Esophagus squamous epithelium (tissue), 5 donors: ENCODE results near the gene DEAF1. TPM values are rescaled to one million over a fixed set of nuclear protein-coding genes. Genes with fewer than 3 reads are reported as not detected.

Experiments used
- DNase-seq: peaks from one replicate; lab custom pipeline; 2025; lab: John Stamatoyannopoulos, UW
- H3K27ac ChIP-seq, 4 donors: fragments of 200-600 bp; sonication (generic); one replicate each; pipeline ENCODE4 v1.5.1; 2016 to 2019; ENCODE audit warnings: mild to moderate bottlenecking in 1 of 4
- H3K27me3 ChIP-seq, 4 donors: fragments of 200-600 bp; sonication (generic); 1 replicate in 3 of 4; 2 replicates in 1 of 4; pipeline versions ENCODE4 v1.5.1 to v1.6.0; 2017 to 2021; ENCODE audit warnings: antibody characterized with exemption in 1 of 4
- H3K36me3 ChIP-seq, 3 donors: fragments of 200-600 bp; sonication (generic); one replicate each; pipeline ENCODE4 v1.5.1; 2016 to 2019
- H3K4me1 ChIP-seq, 3 donors: fragments of 200-600 bp; sonication (generic); one replicate each; pipeline ENCODE4 v1.5.1; 2017 to 2019
- H3K4me3 ChIP-seq, 4 donors: fragments of 200-600 bp; sonication (generic); 1 replicate in 3 of 4; 2 replicates in 1 of 4; pipeline ENCODE4 v1.5.1; 2016 to 2019; ENCODE audit warnings: mild to moderate bottlenecking in 2 of 4, moderate library complexity in 1 of 4
- H3K9me3 ChIP-seq, 3 donors: fragments of 200-600 bp; sonication (generic); one replicate each; pipeline ENCODE4 v1.5.1; 2016 to 2019
- CTCF ChIP-seq, 6 experiments: fragments of 450-650 bp in 4 of 6; fragments of 200-600 bp in 2 of 6; sonication (generic) in 2 of 6; IDR thresholded peaks; one replicate each; pipeline ENCODE4 v1.5.1; 2016 to 2019; ENCODE audit warnings: antibody characterized with exemption in 6 of 6, mild to moderate bottlenecking in 4 of 6, moderate library complexity in 4 of 6
- POLR2A ChIP-seq, 4 donors: fragments of 450-650 bp; IDR thresholded peaks; one replicate each; pipeline ENCODE4 v1.6.1; 2017; ENCODE audit warnings: antibody characterized with exemption in 4 of 4, mild to moderate bottlenecking in 4 of 4, moderate library complexity in 3 of 4
- WGBS, 2 donors: methylation state at CpG; one replicate each; pipeline ENCODE4 v1.1.5; 2018; 5-methylcytosine and 5-hydroxymethylcytosine counted together
- intact Hi-C: fragments of 100-400 bp; cut with DNase I; formaldehyde crosslinking; loops from one replicate; pipeline ENCODE4 v1.15.0; 2022
- total RNA-seq, 4 donors: library from RNA; depleted of rRNA; stranded (reverse); fragments of >200 nt; gene quantifications; one replicate each; pipeline ENCODE4 v1.1.0, GENCODE V29; 2016
- donor health status: DM: yes; HTN: yes; CAD: no.

DEAF1 gene
- total RNA-seq, 4 donors from 2014 or later: 18.3 to 45.0 (median 25.4) TPM

GRCh38 chr11:733072-733471 is 38.0 kb upstream of the DEAF1 start:
- TF ChIP-seq POLR2A (IDR thresholded peaks at IDR 0.05): no peak
- no peak for TF ChIP-seq CTCF (IDR thresholded peaks at IDR 0.05)
- 74 to 81% methylated on average over 17 to 20 of the region's 20 CpGs for WGBS, 2 donors
- H3K27me3 ChIP-seq: peaks cover 0 to 19% (median 0%) of the 10 kb centered on the region in 4 donors
- peaks cover 7 to 31% (median 25%) of the 10 kb centered on the region in 3 donors for H3K4me1 ChIP-seq
- H3K4me3 ChIP-seq: no peak overlapping the region
- intact Hi-C loops: no loop called here
- no peaks in the 10 kb centered on the region for H3K9me3 ChIP-seq
- no peak for DNase-seq
- H3K36me3 ChIP-seq: no peaks in the 10 kb centered on the region
- H3K27ac ChIP-seq: no peak overlapping the region

DNA sequence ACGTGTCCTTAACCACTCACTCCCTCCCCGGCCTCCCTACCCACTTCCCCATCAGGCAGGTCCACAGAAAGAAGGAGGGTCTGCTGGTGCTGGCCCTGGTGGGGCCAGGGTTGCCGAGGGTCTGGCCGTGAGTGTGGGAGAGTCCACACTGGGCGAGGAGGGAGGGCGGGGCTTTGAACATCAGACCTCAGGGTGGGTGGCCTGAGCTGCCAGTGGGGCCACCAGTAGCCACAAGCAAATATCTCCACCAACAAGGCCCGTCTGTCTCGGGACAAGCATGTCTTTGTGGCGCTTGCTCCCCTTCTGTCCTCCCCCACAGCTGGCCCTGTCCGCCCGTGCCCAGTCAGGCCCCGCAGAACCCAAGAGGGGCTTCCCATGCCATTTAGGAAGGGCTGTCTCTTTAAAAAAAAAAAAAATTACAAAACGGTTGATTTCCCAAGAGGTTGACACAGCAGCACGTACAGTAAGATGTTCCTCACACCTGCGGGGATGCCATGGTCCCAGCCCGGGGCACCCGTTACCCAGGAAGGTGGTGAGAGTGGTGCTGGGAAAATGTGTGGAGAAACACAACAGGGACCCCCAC is 34.6 kb upstream of the DEAF1 start:
- peaks cover 0 to 44% (median 0%) of the 10 kb centered on the region in 4 donors for H3K27me3 ChIP-seq
- H3K27ac ChIP-seq: peak overlapping the region in 3 of 4 donors; percentile 3 to 88 (median 62)
- H3K4me3 ChIP-seq: no peak overlapping the region
- no peak for DNase-seq
- H3K4me1 ChIP-seq: peaks cover 33 to 53% (median 45%) of the 10 kb centered on the region in 3 donors
- intact Hi-C loops: loop anchor here (10.0 kb wide), 1 partner anchor 65 kb away; no protein-coding TSS in a partner anchor
- peaks cover 0 to 14% (median 0%) of the 10 kb centered on the region in 3 donors for H3K36me3 ChIP-seq
- H3K9me3 ChIP-seq: no peaks in the 10 kb centered on the region
- WGBS, 2 donors: 23 to 27% methylated on average over 3 to 5 of the region's 17 CpGs
- TF ChIP-seq POLR2A (IDR thresholded peaks at IDR 0.05): no peak
- TF ChIP-seq CTCF (IDR thresholded peaks at IDR 0.05): no peak

GRCh38 chr11:728901-729491 is 34.0 kb upstream of the DEAF1 start:
- Histone ChIP-seq H3K4me3 (no peak overlapping the region), H3K4me1 (peaks cover 33 to 58% (median 45%) of the 10 kb centered on the region in 3 donors), H3K27me3 (peaks cover 0 to 50% (median 0%) of the 10 kb centered on the region in 4 donors), H3K27ac (peak overlapping the region; percentile 3 to 88 (median 68)), H3K36me3 (peaks cover 0 to 20% (median 2%) of the 10 kb centered on the region in 3 donors), H3K9me3 (no peaks in the 10 kb centered on the region)
- intact Hi-C loops: loop anchor here (10.0 kb wide), 1 partner anchor 64 kb away; no protein-coding TSS in a partner anchor
- DNase-seq: no peak
- TF ChIP-seq POLR2A (IDR thresholded peaks at IDR 0.05) (no peak), CTCF (IDR thresholded peaks at IDR 0.05) (no peak)
- 78% methylated on average over 13 of the region's 15 CpGs; no CpG with 5 or more reads in 1 of the 2 donors for WGBS, 2 donors

- no peak for DNase-seq
- peaks cover 0 to 52% (median 0%) of the 10 kb centered on the region in 4 donors for H3K27me3 ChIP-seq
- peaks cover 33 to 60% (median 45%) of the 10 kb centered on the region in 3 donors for H3K4me1 ChIP-seq
- peaks cover 0 to 28% (median 8%) of the 10 kb centered on the region in 3 donors for H3K36me3 ChIP-seq
- H3K9me3 ChIP-seq: no peaks in the 10 kb centered on the region
- H3K4me3 ChIP-seq: no peak overlapping the region
- peak overlapping the region; percentile 75 to 88 (median 78) for H3K27ac ChIP-seq
- intact Hi-C loops: loop anchor here (10.0 kb wide), 1 partner anchor 63 kb away; no protein-coding TSS in a partner anchor
- WGBS, 2 donors: 51 to 90% methylated on average over 2 to 8 of the region's 31 CpGs
- TF ChIP-seq POLR2A (IDR thresholded peaks at IDR 0.05) (no peak), CTCF (IDR thresholded peaks at IDR 0.05) (peak; percentile 96 to 99 (median 98))
These were observed 33.1 kb upstream of the DEAF1 start for GRCh38 chr11:727859-728748.
